BJ (cell line): Measurements from ENCODE around the gene MEGF6. TPM values are rescaled to one million over a fixed set of nuclear protein-coding genes. Genes with fewer than 3 reads are reported as not detected.
"Not testable (repeated sequence)": the region's sequence is repeated elsewhere in the genome, so short reads cannot be mapped to it uniquely, and the experiment has no call there.

Experiments
- CTCF ChIA-PET: fragments of 350-600 bp; formaldehyde crosslinking; extraction: SDS; loops from one replicate; lab custom pipeline; 2021; ENCODE audit warnings: antibody characterized with exemption, inconsistent platforms; lab: Yijun Ruan, JAX
- POLR2A ChIA-PET: fragments of 300-600 bp; sonication (Branson Sonifier 250); formaldehyde crosslinking; extraction: SDS; loops from one replicate; lab custom pipeline; 2021; ENCODE audit warnings: antibody characterized with exemption; lab: Charles Lee
- DNase-seq: peaks from one replicate; pipeline ENCODE4 v3.0.0-alpha.2; 2011; ENCODE audit warnings: low read depth
- H3K27me3 ChIP-seq: 2 replicates; pipeline ENCODE4 v1.6.0; 2011; ENCODE audit warnings: low read length; ENCODE audit not compliant: control insufficient read depth, insufficient read depth
- H3K36me3 ChIP-seq: 2 replicates; pipeline ENCODE4 v1.5.1; 2011; ENCODE audit warnings: low read length; ENCODE audit not compliant: control insufficient read depth, insufficient read depth
- H3K4me3 ChIP-seq: 2 replicates; pipeline ENCODE4 v1.5.1; 2011; ENCODE audit warnings: low read depth, mild to moderate bottlenecking, control low read depth, low read length
- polyA plus RNA-seq: library from polyadenylated mRNA; depleted of rRNA; stranded (reverse); fragments of >200 nt; gene quantifications from 2 replicates; pipeline ENCODE4 v1.2.3, GENCODE V29; 2011
- TF ChIP-seq, protein P1 (sequence below): IDR thresholded peaks from 2 replicates; pipeline ENCODE4 v1.5.1; 2011; ENCODE audit warnings: low read depth, mild to moderate bottlenecking, control low read depth, inconsistent platforms, low read length, moderate library complexity; ENCODE audit not compliant: insufficient read depth

The MEGF6 gene
- polyA plus RNA-seq, 1 experiment: 77.4 TPM

DNA sequence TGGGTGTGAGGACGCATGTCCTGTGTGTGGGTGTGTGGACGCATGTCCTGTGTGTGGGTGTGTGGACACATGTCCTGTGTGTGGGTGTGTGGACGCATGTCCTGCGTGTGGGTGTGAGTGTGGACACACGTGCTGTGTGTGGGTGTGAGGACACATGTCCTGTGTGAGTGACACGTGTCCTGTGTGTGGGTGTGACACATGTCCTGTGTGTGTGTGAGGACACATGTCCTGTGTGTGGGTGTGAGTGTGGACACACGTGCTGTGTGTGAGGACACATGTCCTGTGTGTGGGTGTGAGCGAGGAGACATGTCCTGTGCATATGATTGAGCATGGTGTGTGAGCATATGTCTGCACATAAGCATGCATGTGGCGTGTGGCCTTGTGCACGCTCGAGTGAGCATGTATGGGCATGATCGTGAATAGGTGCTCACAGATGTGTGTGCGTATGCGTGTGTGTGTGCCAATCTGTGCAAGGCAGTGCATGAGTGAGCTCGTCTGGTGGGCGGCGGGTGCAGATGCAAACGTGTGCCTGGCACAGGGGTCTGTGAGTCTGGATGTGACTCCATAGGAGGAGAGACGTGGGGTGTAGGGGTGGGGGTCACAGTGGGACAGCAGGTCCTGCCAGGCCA is 25.3 kb downstream of the MEGF6 start:
- Histone ChIP-seq H3K27me3 (no peaks in the 10 kb centered on the region; the same call in 1 of the 2 replicates), H3K4me3 (no peak overlapping the region), H3K36me3 (no peaks in the 10 kb centered on the region)
- ChIA-PET POLR2A (no interaction called here), CTCF (interaction anchor here (0.9 to 1.4 kb wide), 2 partner anchors 33 to 133 kb away, joined by 3 to 5 read pairs; no protein-coding TSS in a partner anchor)
- TF ChIP-seq, protein P1, sequence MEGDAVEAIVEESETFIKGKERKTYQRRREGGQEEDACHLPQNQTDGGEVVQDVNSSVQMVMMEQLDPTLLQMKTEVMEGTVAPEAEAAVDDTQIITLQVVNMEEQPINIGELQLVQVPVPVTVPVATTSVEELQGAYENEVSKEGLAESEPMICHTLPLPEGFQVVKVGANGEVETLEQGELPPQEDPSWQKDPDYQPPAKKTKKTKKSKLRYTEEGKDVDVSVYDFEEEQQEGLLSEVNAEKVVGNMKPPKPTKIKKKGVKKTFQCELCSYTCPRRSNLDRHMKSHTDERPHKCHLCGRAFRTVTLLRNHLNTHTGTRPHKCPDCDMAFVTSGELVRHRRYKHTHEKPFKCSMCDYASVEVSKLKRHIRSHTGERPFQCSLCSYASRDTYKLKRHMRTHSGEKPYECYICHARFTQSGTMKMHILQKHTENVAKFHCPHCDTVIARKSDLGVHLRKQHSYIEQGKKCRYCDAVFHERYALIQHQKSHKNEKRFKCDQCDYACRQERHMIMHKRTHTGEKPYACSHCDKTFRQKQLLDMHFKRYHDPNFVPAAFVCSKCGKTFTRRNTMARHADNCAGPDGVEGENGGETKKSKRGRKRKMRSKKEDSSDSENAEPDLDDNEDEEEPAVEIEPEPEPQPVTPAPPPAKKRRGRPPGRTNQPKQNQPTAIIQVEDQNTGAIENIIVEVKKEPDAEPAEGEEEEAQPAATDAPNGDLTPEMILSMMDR: no peak
- DNase-seq: no peak

DNA sequence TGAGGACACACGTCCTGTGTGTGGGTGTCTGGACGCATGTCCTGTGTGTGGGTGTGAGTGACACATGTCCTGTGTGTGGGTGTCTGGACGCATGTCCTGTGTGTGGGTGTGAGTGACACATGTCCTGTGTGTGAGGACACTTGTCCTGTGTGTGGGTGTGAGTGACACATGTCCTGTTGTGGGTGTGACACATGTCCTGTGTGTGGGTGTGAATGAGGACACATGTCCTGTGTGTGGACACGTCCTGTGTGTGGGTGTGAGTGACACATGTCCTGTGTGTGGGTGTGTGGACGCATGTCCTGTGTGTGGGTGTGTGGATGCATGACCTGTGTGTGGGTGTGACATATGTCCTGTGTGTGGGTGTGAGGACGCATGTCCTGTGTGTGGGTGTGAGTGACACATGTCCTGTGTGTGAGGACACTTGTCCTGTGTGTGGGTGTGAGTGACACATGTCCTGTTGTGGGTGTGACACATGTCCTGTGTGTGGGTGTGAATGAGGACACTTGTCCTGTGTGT is 25.9 kb downstream of the MEGF6 start:
- H3K36me3 ChIP-seq, H3K4me3 ChIP-seq, POLR2A ChIA-PET, H3K27me3 ChIP-seq, DNase-seq: not testable (repeated sequence)
- CTCF ChIA-PET: interaction anchor here (0.6 kb wide), 1 partner anchor 33 kb away, joined by 3 read pairs; no protein-coding TSS in a partner anchor

DNA sequence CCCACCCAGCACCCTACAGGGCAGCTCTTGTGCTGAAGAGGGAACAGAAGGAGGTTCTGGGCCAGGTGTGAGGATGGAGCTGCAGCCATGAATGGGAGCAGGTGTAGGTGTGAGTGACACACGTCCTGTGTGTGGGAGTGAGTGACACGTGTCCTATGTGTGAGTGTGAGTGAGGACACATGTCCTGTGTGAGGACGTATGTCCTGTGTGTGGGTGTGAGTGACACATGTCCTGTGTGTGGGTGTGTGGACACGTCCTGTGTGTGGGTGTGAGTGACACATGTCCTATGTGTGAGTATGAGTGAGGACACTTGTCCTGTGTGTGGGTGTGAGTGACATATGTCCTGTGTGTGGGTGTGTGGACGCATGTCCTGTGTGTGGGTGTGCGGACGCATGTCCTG is 26.4 kb downstream of the MEGF6 start:
- no peak for DNase-seq
- H3K4me3 ChIP-seq: no peak overlapping the region
- TF ChIP-seq, protein P1: no peak
- POLR2A ChIA-PET: no interaction called here
- H3K27me3 ChIP-seq: no peaks in the 10 kb centered on the region; the same call in 1 of the 2 replicates
- CTCF ChIA-PET: interaction anchor here (0.6 kb wide), 1 partner anchor 34 kb away, joined by 3 read pairs; no protein-coding TSS in a partner anchor
- H3K36me3 ChIP-seq: no peaks in the 10 kb centered on the region

DNA sequence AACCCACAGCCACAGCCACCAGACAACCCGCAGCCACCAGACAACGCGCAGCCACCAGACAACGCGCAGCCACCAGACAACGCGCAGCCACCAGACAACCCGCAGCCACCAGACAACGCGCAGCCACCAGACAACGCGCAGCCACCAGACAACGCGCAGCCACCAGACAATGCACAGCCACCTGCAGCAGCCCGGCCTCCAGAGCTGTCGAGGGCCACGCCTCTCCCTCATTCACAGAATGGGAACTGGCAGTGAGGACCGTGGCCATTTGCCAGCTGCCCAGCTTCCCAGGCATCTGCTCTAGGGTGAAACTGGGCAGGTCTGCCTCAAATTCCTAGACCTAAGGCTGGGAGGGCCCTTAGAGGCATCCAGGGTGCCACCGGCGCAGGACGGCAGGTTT is 27.6 kb downstream of the MEGF6 start:
- CTCF ChIA-PET: interaction anchor here (1.0 kb wide), 1 partner anchor 35 kb away, joined by 3 read pairs; no protein-coding TSS in a partner anchor

DNA sequence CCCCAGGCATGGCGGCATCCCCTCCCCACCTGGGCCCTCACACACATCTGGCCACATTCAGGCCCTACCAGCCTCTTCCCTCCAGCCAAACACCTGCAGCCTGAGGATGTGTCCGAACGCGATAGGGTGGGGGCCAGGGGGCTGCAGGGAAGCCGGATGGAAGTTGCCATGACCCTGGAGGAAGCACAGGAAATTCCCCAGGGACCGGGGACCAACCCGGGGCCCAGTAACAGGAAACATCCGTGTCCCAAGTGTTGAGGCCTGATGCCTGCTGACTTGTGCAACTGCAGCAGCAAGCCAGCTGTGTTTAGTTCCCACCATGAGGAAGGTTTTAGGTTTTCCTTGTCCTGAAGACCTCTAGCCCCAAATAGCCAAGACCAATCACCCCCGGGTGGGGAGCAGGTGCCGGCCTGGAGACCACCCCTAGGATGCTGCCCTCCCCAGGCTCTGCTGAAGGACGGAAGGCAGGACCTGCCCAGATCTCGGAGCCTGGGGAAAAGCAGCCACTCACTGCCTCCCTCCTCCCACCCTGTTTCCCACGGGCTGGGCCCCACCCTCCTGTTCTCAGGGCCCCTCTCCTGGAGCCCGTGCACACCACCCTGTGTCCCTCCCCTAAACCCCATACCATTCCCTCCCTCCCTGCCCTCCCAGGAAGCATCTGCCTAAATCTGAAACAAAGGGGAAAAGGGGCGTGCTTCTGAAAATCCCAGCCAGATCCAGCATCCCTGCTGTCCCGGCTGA is 29.8 kb downstream of the MEGF6 start:
- TF ChIP-seq, protein P1: no peak
- Histone ChIP-seq H3K4me3 (no peak overlapping the region), H3K36me3 (no peaks in the 10 kb centered on the region), H3K27me3 (no peaks in the 10 kb centered on the region; the same call in none of the 2 replicates)
- CTCF ChIA-PET: interaction anchor here (1.4 kb wide), 1 partner anchor 37 kb away, joined by 3 read pairs; no protein-coding TSS in a partner anchor
- POLR2A ChIA-PET: no interaction called here
- DNase-seq: no peak

More for the DNA sequence above, 27.6 kb downstream of the MEGF6 start:
- DNase-seq, H3K27me3 ChIP-seq, H3K4me3 ChIP-seq, POLR2A ChIA-PET, H3K36me3 ChIP-seq: not testable (repeated sequence)

DNA sequence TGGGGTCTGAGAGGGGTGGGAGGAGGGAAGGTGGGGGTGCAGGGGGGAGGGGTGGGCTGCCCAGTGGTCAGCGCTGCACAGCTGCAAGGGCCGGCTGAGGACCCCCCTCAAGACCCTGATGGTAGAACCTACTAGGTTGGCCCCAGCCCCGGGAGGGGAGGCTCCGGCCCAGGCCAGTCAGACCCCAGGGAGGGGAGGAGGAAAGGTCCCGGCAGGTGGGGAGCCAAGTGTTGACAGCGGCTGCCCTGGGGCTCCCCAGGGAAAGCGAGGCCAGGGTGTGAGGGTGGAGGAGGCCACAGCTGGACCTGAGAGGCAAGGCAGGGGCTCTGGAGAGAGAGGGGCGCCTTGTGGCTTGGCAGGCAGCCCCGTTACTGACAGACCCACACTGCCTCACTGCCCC is 31.1 kb downstream of the MEGF6 start:
- Histone ChIP-seq H3K36me3 (no peaks in the 10 kb centered on the region), H3K4me3 (no peak overlapping the region), H3K27me3 (no peaks in the 10 kb centered on the region; the same call in none of the 2 replicates)
- no peak for DNase-seq
- POLR2A ChIA-PET: no interaction called here
- TF ChIP-seq, protein P1: no peak
- CTCF ChIA-PET: interaction anchor here (1.4 kb wide), 1 partner anchor 38 kb away, joined by 3 read pairs; no protein-coding TSS in a partner anchor
